K562 (cell line): ENCODE results near the gene HPDL. TPM values are rescaled to one million over a fixed set of nuclear protein-coding genes. Genes with fewer than 3 reads are reported as not detected.

ENCODE experiments used
- KDM5B ChIP-seq: fragments of 200-600 bp; sonication (generic); IDR thresholded peaks from 2 replicates; pipeline ENCODE4 v1.6.1; 2012; ENCODE audit warnings: low read depth, mild to moderate bottlenecking, moderate library complexity, low read length, control low read depth, inconsistent platforms; ENCODE audit not compliant: insufficient replicate concordance
- PHB ChIP-seq: fragments of 250-450 bp; sonication (Bioruptor Pico); IDR thresholded peaks from 2 replicates; pipeline ENCODE4 v1.5.0; 2021
- RBFOX2 ChIP-seq: fragments of 200-400 bp; formaldehyde crosslinking; IDR thresholded peaks from 2 replicates; pipeline ENCODE4 v1.6.1; 2017; ENCODE audit warnings: low read depth, mild to moderate bottlenecking, low read length, moderate library complexity
- ZNF551 ChIP-seq: fragments of 250-450 bp; sonication (Bioruptor Pico); IDR thresholded peaks from 2 replicates; pipeline ENCODE4 v1.5.0; 2021; ENCODE audit warnings: mild to moderate bottlenecking, moderate library complexity
- ZNF699 ChIP-seq: fragments of 250-450 bp; sonication (Bioruptor Pico); IDR thresholded peaks from 2 replicates; pipeline ENCODE4 v1.8.0; 2021; ENCODE audit warnings: mild to moderate bottlenecking, moderate library complexity; ENCODE audit not compliant: insufficient replicate concordance
- polyA plus RNA-seq, 8 experiments: library from polyadenylated mRNA; depleted of rRNA in 4 of 8; stranded (reverse) in 5 of 8; unstranded in 3 of 8; fragments of >200 nt; fragmentation: Nextera tagmentation in 2 of 8; fragmentation: Illumina TruSeq in 1 of 8; extraction: Ambion mirVana in 2 of 8; extraction: Trizol in 1 of 8; gene quantifications; 2 replicates each; pipeline versions ENCODE4 v1.2.1 to v1.2.3, GENCODE V29; 2011 to 2014; ENCODE audit warnings: inconsistent platforms in 1 of 8, missing spikeins in 1 of 8
- total RNA-seq, 7 experiments: library from RNA; depleted of rRNA in 6 of 7; stranded (reverse); fragments of >200 nt in 6 of 7; fragmentation: Illumina TruSeq in 2 of 7; extraction: Trizol in 2 of 7; gene quantifications; 2 replicates each; pipeline versions ENCODE4 v1.2.1 to v1.2.3, GENCODE V29; 2011 to 2021; ENCODE audit warnings: low replicate concordance in 1 of 7
- TF ChIP-seq, protein P1 (sequence below): sonication (generic); formaldehyde crosslinking; IDR thresholded peaks from 2 replicates; pipeline ENCODE4 v1.5.0; 2020; ENCODE audit warnings: missing genetic modification reagents
- TF ChIP-seq, protein P2 (sequence below): fragments of 250-450 bp; sonication (Bioruptor Pico); IDR thresholded peaks from 2 replicates; pipeline ENCODE4 v1.4.0; 2020; ENCODE audit warnings: borderline replicate concordance
- TF ChIP-seq, protein P3 (sequence below): fragments of 450-650 bp; formaldehyde crosslinking; IDR thresholded peaks from 2 replicates; pipeline ENCODE4 v1.4.0; 2020; ENCODE audit warnings: mild to moderate bottlenecking, mixed read lengths
- TF ChIP-seq, protein P4 (sequence below): sonication (generic); formaldehyde crosslinking; IDR thresholded peaks from 2 replicates; pipeline ENCODE4 v1.8.0; 2023; ENCODE audit warnings: missing genetic modification reagents, mild to moderate bottlenecking, borderline replicate concordance

Gene HPDL
- total and polyA plus RNA-seq, 9 of the 15 experiments (the other 6 are each of a cell fraction or from before 2014, with no cell fraction given) = not detected

DNA sequence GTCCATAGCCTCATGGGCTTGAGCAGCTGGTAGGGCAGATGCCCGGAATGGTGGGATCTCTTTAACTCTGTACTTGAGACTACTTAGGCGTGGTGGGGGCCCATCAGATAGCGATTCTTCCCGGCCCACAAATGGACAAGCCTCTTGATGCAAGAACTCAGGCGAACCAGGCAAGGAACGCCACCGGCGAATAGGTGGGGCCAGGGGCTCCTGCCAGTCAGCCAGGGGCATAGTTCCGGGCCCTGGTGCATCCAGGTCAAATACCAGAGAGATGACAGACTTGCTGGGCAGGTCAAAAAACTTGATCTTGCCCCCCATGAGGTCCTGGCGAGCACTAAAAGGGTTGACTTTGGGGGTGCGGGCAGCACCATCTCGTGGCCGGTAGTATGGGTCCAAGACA is 18.3 kb downstream of the HPDL start (continued):
- TF ChIP-seq, protein P1, sequence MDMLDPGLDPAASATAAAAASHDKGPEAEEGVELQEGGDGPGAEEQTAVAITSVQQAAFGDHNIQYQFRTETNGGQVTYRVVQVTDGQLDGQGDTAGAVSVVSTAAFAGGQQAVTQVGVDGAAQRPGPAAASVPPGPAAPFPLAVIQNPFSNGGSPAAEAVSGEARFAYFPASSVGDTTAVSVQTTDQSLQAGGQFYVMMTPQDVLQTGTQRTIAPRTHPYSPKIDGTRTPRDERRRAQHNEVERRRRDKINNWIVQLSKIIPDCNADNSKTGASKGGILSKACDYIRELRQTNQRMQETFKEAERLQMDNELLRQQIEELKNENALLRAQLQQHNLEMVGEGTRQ (CRISPR knock-in tag) = no peak
- no peak for TF ChIP-seq PHB (CRISPR knock-in tag)
- TF ChIP-seq, protein P2, sequence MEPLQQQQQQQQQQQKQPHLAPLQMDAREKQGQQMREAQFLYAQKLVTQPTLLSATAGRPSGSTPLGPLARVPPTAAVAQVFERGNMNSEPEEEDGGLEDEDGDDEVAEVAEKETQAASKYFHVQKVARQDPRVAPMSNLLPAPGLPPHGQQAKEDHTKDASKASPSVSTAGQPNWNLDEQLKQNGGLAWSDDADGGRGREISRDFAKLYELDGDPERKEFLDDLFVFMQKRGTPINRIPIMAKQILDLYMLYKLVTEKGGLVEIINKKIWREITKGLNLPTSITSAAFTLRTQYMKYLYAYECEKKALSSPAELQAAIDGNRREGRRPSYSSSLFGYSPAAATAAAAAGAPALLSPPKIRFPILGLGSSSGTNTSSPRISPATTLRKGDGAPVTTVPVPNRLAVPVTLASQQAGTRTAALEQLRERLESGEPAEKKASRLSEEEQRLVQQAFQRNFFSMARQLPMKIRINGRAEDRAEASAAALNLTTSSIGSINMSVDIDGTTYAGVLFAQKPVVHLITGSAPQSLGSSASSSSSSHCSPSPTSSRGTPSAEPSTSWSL (CRISPR knock-in tag) = no peak
- no peak for TF ChIP-seq ZNF551 (CRISPR knock-in tag)
- TF ChIP-seq RBFOX2 = peak; percentile 69
- peak; percentile 9 for TF ChIP-seq KDM5B
- TF ChIP-seq, protein P3, sequence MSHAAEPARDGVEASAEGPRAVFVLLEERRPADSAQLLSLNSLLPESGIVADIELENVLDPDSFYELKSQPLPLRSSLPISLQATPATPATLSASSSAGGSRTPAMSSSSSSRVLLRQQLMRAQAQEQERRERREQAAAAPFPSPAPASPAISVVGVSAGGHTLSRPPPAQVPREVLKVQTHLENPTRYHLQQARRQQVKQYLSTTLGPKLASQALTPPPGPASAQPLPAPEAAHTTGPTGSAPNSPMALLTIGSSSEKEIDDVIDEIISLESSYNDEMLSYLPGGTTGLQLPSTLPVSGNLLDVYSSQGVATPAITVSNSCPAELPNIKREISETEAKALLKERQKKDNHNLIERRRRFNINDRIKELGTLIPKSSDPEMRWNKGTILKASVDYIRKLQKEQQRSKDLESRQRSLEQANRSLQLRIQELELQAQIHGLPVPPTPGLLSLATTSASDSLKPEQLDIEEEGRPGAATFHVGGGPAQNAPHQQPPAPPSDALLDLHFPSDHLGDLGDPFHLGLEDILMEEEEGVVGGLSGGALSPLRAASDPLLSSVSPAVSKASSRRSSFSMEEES (CRISPR knock-in tag) = no peak
- TF ChIP-seq, protein P4, sequence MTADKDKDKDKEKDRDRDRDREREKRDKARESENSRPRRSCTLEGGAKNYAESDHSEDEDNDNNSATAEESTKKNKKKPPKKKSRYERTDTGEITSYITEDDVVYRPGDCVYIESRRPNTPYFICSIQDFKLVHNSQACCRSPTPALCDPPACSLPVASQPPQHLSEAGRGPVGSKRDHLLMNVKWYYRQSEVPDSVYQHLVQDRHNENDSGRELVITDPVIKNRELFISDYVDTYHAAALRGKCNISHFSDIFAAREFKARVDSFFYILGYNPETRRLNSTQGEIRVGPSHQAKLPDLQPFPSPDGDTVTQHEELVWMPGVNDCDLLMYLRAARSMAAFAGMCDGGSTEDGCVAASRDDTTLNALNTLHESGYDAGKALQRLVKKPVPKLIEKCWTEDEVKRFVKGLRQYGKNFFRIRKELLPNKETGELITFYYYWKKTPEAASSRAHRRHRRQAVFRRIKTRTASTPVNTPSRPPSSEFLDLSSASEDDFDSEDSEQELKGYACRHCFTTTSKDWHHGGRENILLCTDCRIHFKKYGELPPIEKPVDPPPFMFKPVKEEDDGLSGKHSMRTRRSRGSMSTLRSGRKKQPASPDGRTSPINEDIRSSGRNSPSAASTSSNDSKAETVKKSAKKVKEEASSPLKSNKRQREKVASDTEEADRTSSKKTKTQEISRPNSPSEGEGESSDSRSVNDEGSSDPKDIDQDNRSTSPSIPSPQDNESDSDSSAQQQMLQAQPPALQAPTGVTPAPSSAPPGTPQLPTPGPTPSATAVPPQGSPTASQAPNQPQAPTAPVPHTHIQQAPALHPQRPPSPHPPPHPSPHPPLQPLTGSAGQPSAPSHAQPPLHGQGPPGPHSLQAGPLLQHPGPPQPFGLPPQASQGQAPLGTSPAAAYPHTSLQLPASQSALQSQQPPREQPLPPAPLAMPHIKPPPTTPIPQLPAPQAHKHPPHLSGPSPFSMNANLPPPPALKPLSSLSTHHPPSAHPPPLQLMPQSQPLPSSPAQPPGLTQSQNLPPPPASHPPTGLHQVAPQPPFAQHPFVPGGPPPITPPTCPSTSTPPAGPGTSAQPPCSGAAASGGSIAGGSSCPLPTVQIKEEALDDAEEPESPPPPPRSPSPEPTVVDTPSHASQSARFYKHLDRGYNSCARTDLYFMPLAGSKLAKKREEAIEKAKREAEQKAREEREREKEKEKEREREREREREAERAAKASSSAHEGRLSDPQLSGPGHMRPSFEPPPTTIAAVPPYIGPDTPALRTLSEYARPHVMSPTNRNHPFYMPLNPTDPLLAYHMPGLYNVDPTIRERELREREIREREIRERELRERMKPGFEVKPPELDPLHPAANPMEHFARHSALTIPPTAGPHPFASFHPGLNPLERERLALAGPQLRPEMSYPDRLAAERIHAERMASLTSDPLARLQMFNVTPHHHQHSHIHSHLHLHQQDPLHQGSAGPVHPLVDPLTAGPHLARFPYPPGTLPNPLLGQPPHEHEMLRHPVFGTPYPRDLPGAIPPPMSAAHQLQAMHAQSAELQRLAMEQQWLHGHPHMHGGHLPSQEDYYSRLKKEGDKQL = no peak
- no peak for TF ChIP-seq ZNF699 (CRISPR knock-in tag)
- TF ChIP-seq, all 486 proteins: peak for 4
